Activated effector memory CD4-positive, alpha-beta T cell treated with Interleukin-2 at 50 U/mL for 16 hours (primary cell): ENCODE results near the gene PPP1R3C.

Experiments used
- DNase-seq: peaks from one replicate; pipeline ENCODE4 v3.0.0-alpha.2; 2020

Gene PPP1R3C

DNA sequence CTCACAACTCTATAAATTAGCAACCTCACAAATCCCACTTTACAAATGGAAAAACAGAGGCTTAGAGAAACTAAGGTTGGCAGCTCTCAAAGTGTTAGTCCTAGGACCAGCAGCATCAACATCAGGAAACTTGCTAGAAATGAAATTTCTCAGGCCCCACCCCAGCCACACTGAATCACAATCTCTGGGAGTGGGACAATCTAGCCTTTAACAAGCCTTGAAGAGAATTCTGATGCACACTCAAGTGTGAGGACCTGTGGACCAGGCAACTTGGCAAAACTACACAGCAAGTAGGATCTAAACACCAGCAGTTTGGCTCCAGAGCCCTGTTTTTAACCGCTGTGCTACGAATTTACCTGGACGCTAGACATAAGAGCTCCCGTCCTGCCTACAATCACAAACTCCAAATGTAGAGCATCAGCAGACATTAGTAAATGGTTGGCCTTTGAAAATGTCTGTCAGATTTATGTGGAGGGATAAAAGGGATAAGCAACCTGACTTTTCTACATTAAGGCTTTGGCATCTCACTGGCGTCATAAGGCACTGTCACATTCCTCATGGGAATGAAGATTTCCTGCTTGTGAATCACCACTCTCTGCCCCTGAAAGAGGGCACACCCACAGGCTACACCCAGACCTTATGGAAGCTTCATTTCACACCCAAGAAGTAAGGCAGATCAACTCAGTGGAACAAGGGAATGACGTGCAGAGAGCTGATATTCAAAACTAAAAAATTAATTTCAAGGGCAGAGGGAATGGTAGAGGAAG lies 34.5 kb downstream of the PPP1R3C start:
- DNase-seq, result no peak

DNA sequence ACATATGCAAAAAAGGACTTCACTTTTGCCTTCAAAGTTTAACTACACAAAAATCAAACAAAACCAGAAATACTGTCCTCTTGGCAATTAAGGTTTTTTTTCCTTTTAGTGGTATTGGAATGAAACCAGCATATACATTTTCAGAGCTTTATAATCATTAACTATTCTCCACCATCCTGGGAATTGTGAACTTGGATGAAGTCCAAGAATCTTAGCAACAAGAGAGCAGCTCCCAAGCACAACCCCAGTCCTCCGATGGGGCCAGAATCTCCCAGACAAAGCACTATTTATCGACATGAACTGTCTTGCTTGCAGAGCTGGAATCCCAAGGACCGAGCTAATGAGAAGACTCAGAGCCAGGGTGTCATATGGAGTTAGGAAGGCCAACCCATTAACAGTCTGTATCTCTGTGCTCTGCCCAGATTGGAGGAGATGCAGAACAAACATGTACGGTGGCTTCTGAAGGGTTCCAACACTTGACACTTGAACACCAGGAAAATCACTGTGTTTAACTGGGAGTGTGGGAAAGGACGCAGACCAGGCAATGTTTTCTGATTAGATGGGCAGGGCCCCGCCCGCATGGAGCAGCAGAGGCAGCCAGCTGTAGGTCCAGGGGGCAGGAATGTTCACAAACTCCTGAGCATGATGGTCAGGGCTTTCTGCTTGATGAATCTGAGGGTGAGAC lies 35.5 kb downstream of the PPP1R3C start:
- DNase-seq, result no peak

DNA sequence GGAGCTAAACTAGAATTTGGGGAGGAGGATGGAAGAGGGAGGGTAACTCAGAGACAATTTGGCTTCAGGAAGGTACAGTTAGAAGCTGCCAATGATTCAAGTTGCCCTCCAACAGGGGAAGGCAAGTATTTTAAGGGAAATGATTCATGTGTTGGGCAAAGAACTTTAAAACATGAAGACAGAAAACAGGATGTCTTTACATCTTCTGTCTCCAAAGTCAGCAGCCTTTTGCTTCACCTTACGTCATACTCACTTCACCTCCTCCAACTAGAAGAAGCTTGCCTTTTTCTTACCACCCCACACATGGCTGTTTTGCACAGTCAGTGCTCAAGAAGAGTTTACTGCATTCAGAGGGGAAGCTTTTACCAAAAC lies 36.1 kb downstream of the PPP1R3C start:
- no peak for DNase-seq

- no peak for DNase-seq
These were observed 39.0 kb downstream of the PPP1R3C start for GRCh38 chr10:91593834-91594233.

- no peak for DNase-seq
These were observed 39.5 kb downstream of the PPP1R3C start for GRCh38 chr10:91593366-91593765.

DNA sequence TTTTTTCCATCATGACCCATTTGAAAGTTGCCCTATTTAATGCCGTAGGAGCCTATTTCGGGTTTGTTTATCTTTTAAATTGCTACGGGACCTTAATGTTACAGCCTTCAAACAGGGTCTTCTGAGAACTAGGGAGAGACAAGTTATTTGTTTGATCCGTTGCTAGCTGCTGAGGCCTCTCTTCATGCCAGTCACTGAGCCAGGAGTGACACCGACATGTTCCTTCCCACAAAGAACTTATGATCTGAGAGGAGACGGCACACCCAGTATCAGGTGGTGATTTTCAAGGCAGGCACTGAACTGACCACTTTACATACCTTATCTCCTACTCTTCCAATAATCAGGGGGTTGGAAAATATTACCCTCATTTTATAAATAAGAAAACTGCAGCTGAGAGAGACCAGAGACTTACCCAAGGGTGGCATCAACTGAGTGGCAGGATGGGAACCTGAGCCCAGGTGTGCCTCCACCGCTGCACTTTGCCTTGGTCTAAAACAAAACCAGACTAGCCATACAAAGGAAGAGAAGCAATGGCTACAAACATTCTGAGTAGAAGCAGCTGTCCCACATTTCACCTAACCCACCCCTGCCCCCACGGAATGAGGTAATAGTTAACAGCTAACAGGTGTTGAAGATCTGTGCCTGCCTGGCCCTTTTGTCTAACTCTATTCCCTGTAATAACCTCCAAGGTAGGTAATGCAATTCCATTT lies 40.5 kb downstream of the PPP1R3C start:
- no peak for DNase-seq

- no peak for DNase-seq
These were observed 41.1 kb downstream of the PPP1R3C start for GRCh38 chr10:91591797-91592174.

GRCh38 chr10:91590904-91591796 lies 41.7 kb downstream of the PPP1R3C start:
- DNase-seq, result no peak

GRCh38 chr10:91590142-91590903 lies 42.5 kb downstream of the PPP1R3C start:
- DNase-seq, result no peak

DNA sequence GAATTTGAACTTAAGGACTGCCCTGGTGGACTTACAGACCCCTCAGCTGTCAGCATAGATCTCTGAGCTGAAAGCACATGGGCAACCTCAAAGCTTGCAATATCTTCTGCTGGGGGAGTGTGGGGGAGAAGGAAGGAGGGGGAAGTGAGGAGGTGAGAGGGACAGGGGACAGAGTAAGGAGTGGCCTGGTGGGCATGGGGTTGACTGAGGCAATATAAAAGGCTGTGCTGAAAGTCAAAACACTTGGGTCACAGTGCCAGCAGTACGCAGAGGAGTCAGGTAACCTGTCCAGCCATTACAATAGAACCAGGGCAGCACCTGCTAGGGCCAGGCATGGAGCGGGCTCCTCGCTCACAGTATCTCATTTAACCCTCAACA lies 43.2 kb downstream of the PPP1R3C start:
- no peak for DNase-seq

DNA sequence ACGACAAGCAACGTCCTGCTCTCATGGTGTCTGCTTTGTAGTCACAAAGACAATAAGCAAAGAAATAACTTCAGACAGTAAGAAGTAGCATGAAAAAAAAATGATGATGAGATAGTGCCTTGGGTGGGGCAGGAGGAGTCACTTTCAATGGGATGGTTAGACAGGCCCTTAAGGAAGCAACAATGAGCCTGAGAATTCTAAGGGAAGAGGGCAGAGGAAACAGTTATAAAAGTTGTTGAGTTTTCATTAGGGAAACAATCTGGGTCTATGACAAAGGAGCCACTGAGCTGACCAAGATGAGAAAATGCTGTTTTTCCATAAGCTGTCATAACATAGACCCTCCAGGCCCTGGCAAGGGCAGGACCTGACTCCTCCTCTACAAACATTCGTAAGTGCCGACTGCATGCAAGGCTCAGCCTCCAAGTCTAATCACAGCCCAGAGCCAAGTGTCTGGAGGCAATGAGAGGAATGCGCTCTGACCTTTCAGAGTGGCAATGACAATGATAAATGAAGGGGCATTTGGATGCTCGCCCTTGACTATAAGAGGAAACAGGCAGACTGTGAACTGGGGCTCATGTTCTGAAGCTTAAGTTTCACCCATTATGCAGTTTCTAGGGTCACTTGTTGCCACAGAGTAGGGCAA lies 43.7 kb downstream of the PPP1R3C start:
- no peak for DNase-seq

GRCh38 chr10:91587710-91588638 lies 44.9 kb downstream of the PPP1R3C start:
- DNase-seq, result no peak

- DNase-seq, result no peak
These were observed 50.7 kb downstream of the PPP1R3C start for GRCh38 chr10:91582153-91582554.

- no peak for DNase-seq
These were observed 53.4 kb downstream of the PPP1R3C start for GRCh38 chr10:91579329-91579985.
